LoVo (cell line): ENCODE measurements around the gene POPDC3.
"Not testable (repeated sequence)": the region's sequence is repeated elsewhere in the genome, so short reads cannot be mapped to it uniquely, and the experiment has no call there.

Experiments
- DNase-seq: peaks from one replicate; pipeline ENCODE4 v3.0.0-alpha.2; 2016; ENCODE audit warnings: low spot score

The POPDC3 gene

GRCh38 chr6:105179244-105180065 lies at the start of gene POPDC3:
Gene POPDC3 (minus strand): TSS chr6:105180014. CDS start chr6:105161909, 18,105 bp downstream.
- peak; percentile 62 for DNase-seq

- no peak for DNase-seq
Observed at GRCh38 chr6:105227295-105227767, 47.5 kb upstream of the POPDC3 start.

- no peak for DNase-seq
Observed at GRCh38 chr6:105226598-105227294, 46.9 kb upstream of the POPDC3 start.

GRCh38 chr6:105223242-105223641 lies 43.4 kb upstream of the POPDC3 start:
- DNase-seq: no peak

GRCh38 chr6:105221219-105221618 lies 41.4 kb upstream of the POPDC3 start:
- not testable (repeated sequence) for DNase-seq

- DNase-seq: no peak
Observed at GRCh38 chr6:105220186-105220585, 40.4 kb upstream of the POPDC3 start.

- DNase-seq: not testable (repeated sequence)
Observed at GRCh38 chr6:105219218-105219617, 39.4 kb upstream of the POPDC3 start.

GRCh38 chr6:105215506-105215905 lies 35.7 kb upstream of the POPDC3 start:
- DNase-seq: no peak

GRCh38 chr6:105214668-105215067 lies 34.9 kb upstream of the POPDC3 start:
- DNase-seq: no peak

GRCh38 chr6:105213272-105213671 lies 33.5 kb upstream of the POPDC3 start:
- no peak for DNase-seq

GRCh38 chr6:105212587-105212986 lies 32.8 kb upstream of the POPDC3 start:
- no peak for DNase-seq

- peak; percentile 20 for DNase-seq
Observed at GRCh38 chr6:105211831-105212230, 32.0 kb upstream of the POPDC3 start.

GRCh38 chr6:105210932-105211531 lies 31.2 kb upstream of the POPDC3 start:
- no peak for DNase-seq

GRCh38 chr6:105209950-105210706 lies 30.3 kb upstream of the POPDC3 start:
- peak; percentile 46 for DNase-seq

GRCh38 chr6:105207524-105208269 lies 27.9 kb upstream of the POPDC3 start:
- DNase-seq: no peak

- no peak for DNase-seq
Observed at GRCh38 chr6:105204768-105205167, 25.0 kb upstream of the POPDC3 start.

- DNase-seq: no peak
Observed at GRCh38 chr6:105204331-105204730, 24.5 kb upstream of the POPDC3 start.

GRCh38 chr6:105202486-105202885 lies 22.7 kb upstream of the POPDC3 start:
- DNase-seq: no peak

GRCh38 chr6:105200133-105200730 lies 20.4 kb upstream of the POPDC3 start:
- DNase-seq: no peak

GRCh38 chr6:105199711-105200110 lies 19.9 kb upstream of the POPDC3 start:
- DNase-seq: no peak

- DNase-seq: no peak
Observed at GRCh38 chr6:105196076-105196475, 16.3 kb upstream of the POPDC3 start.
